ENCODE data around the gene TNFSF15. TPM values are rescaled to one million over a fixed set of nuclear protein-coding genes. Genes with fewer than 3 reads are reported as not detected.
"Not testable (repeated sequence)": the region's sequence is repeated elsewhere in the genome, so short reads cannot be mapped to it uniquely, and the experiment has no call there.

Gene TNFSF15
- total RNA-seq, 1 donor from 2014 or later = not detected

GRCh38 chr9:114735139-114735538 is 70.7 kb downstream of the TNFSF15 start:
- intact Hi-C loops (cut with DNase I) = loop anchor here (5.0 kb wide), 1 partner anchor 172 kb away; no protein-coding TSS in a partner anchor
- DNase-seq; ATAC-seq (ENCODE audit: poor library complexity): not testable (repeated sequence)

Other genes with a start within 250 kb of the TNFSF15 start
- gene ATP6V1G1, start 218.3 kb downstream of the TNFSF15 start, total RNA-seq = 60.2 TPM
- 2.7 TPM for gene TMEM268, start 194.7 kb downstream of the TNFSF15 start, total RNA-seq
- not detected for gene TEX53, start 148.2 kb downstream of the TNFSF15 start, total RNA-seq
- gene TEX48, start 123.8 kb downstream of the TNFSF15 start, total RNA-seq = not detected
- gene TNFSF8, start 124.6 kb upstream of the TNFSF15 start, total RNA-seq = 0.46 TPM

Measured in Right ventricle myocardium superior (tissue), 1 donor.